A549 (cell line): ENCODE measurements around the gene HES4.

ENCODE experiments used
- CBX8 ChIP-seq: fragments of 200-600 bp; sonication (generic); IDR thresholded peaks from 2 replicates; pipeline ENCODE4 v1.6.1; 2016
- CTCF ChIP-seq: fragments of >200 bp; sonication (Bioruptor Twin); formaldehyde crosslinking; IDR thresholded peaks from 3 replicates; pipeline ENCODE4 v1.5.1; 2016
- EP300 ChIP-seq, 2 experiments: fragments of >200 bp; sonication (Bioruptor Twin); formaldehyde crosslinking; IDR thresholded peaks; 2 replicates in 1 of 2; 3 replicates in 1 of 2; pipeline ENCODE4 v1.6.1; 2016 to 2017
- MYC ChIP-seq: IDR thresholded peaks from 2 replicates; pipeline ENCODE4 v1.6.1; 2012; ENCODE audit warnings: mild to moderate bottlenecking, inconsistent platforms, low read length, improper control_type of control experiment, borderline replicate concordance
- POLR2A ChIP-seq: IDR thresholded peaks from 2 replicates; pipeline ENCODE4 v1.6.1; 2012; ENCODE audit warnings: mild to moderate bottlenecking, low read length
- RAD21 ChIP-seq, 2 experiments: fragments of >200 bp in 1 of 2; sonication (Bioruptor Twin) in 1 of 2; formaldehyde crosslinking in 1 of 2; IDR thresholded peaks in 1 of 2; conservative IDR thresholded peaks in 1 of 2; 2 replicates in 1 of 2; 3 replicates in 1 of 2; pipeline ENCODE4 v1.6.1; 2012 to 2018; ENCODE audit warnings: inconsistent platforms in 1 of 2
- RCOR1 ChIP-seq: fragments of 150-350 bp; IDR thresholded peaks from 2 replicates; pipeline ENCODE4 v1.6.1; 2014; ENCODE audit warnings: antibody characterized with exemption, low read length, low read depth
- USF2 ChIP-seq: fragments of 450-650 bp; IDR thresholded peaks from 2 replicates; pipeline ENCODE4 v1.6.1; 2014; ENCODE audit warnings: antibody characterized with exemption

GRCh38 chr1:985126-985525 is 14.8 kb downstream of the HES4 start:
- TF ChIP-seq CTCF: no peak
- TF ChIP-seq RCOR1: no peak
- no peak for TF ChIP-seq USF2
- TF ChIP-seq MYC: no peak
- TF ChIP-seq EP300 (IDR thresholded peaks at IDR 0.05): no peak
- TF ChIP-seq POLR2A: no peak
- TF ChIP-seq CBX8: no peak
- no peak for TF ChIP-seq RAD21 (conservative IDR thresholded peaks at IDR 0.05 in 1 of 2, IDR thresholded peaks at IDR 0.05 in 1 of 2)
